ENCODE measurements around the gene CHRNE.

The CHRNE gene

DNA sequence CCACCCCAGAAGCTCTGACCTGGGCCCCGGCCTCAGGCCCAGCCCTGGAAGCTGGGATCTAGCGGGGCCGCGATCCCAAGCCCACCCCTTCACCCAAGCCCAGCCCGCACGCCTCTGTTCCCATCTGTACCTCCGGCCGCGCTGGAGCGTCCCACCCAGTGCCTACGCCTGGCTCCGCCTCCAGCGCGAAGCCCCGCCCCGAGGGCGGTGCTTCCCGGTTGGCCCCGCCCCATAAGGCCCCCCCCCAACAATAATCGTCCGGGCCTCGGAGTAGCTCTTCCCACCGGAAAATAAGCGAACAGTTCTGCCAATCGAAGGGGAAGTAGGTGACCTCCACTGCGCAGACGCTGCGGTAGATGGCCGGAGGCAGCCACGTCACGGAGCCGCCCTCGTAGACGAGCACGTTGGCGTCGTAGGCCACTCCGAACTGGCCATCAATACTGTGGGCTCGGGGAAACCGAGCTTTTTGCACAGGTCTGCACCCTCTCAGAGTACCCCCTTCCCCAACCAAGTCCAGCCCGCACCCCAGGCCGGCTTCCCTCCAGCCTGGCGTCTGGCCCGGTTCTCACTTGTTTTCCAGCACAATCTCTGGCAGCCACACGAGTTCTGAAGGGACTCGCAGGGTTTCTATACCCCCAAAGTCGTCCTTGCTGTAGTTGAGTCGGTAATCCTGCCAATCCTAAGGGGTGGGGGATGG lies 1.1 kb downstream of the CHRNE start:
- DNase-seq = no peak

DNA sequence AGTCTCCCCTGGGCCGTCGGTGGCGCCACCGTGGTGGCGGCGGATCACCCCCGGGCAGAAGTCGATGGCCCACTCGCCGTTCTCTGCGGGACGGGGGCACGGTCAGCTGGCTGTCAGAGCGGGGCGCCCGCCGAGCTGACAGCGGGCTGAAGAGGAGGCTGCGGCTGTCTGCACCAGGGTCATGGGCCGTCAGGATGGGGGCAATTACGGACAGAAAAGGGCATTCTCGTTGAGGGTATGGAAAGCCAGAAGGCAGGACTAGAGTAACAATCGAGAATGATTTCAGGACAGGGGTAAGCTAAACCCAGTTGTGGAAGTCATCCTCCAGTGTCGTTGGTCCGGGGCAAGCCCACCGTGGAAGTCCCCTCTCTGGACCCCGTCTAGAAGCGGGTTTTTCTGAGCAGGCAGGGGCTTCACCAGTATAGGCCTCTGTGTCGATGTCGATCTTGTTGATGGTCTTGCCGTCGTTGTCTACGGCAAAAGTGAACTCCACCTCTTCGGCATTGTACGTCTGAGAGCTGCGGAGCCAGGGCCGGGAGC lies 1.7 kb downstream of the CHRNE start:
- no peak for DNase-seq

DNA sequence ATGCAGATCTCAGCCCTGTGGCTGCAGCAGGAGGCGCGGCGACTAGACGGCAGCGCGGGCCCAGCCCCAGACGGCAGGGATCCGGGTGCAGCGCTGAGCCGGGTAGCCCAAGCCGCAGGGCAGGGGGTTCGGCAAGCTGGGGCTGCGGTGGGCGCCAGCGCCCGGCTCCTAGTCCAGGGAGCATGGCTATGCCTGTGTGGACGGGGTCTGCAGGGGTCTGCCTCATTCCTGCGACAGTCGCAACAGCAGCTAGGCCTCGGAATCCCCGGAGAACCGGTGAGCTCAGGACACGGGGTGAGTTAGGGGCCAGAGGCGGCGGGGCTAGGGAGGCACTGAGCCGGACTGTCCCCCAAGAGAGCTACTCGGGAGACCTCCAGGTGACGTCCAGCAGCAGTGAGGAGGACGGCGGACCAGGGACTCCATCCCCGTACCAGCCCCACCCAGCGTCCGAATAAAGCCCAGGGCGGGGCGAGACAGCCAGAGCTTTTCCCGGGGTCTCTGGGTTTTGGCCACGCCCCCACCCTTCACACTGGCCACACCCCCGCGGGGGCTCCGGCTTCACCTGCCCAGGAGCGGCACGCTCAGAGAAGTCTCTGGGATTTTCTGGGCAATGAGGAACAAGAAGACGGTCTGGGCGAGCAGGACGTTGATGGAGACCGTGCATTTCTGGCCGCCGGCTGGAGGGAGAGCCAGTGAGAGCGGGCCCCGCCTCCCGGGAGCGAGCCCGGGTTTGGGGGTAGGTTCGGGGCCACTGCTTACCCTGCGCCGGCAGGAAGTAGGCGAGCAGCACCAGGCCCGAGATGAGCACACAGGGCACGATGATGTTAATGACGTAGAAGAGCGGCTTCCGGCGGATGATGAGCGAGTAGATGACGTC lies 2.4 kb downstream of the CHRNE start:
- DNase-seq = no peak

DNA sequence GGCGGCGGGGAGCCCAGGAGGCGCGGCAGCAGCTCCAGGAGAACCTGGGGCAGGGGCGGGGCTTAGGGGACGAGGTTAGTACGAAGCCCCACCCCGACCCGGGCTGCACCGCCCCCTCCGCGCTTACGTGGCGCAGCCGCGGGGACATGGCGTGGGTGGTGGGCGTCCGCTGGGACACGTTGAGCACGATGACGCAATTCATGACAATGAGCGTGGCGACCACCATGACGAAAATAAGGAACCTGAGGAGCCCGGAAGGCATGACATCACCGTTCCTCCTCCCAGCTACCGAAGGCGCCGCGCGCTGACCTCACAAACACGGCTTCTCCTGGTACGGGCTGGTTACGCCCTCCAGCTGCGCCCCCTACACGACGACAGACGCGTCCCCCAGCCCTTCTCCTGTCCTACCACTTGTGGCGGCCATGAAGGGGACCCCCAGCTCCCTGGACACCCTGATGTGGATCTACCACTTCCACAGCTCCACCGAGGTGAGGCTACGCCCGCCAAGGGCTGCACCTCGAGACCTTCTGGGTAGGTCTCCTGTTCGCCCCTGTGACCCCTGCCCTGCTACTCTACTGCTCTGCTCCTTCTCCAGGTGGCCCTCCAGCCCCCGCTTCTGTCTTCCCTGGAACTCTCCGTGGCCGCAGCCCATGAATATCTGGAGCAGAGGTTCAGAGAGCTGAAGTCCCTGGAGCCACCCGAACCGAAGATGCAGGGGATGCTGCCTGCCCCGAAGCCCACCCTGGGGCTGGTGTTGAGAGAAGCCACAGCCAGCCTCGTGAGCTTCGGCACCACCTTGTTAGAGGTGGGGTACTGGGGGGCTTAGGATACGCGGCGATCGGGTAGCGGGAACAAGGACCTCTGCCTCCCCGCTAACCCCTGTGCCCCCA lies 3.3 kb downstream of the CHRNE start, which contains the start of gene C17orf107:
Gene C17orf107, plus strand, starts transcription at position 196 of the 890 bp plus-strand sequence. Its CDS starts 227 bp downstream, at position 423.
- DNase-seq = peak; percentile 29

DNA sequence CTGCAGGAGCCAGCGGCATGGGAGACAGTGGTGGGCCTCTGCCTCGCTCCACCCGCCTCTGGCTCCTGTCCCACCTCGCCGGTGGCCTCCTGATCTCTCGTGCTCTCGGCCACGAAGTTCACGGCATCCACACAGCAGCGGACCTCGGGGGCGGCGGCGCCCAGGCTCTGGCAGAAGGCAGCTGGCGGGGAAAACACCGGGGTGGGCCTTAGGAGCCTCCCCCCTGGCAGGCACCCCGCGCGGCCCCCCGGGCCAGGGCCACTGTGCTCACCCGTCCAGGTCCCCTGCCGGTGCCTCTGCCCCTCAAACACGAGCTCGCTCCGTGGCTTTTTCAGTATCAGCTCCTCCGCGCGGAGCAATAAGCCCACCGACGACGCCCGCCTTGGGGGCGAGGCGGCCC lies 4.0 kb downstream of the CHRNE start:
- no peak for DNase-seq

DNA sequence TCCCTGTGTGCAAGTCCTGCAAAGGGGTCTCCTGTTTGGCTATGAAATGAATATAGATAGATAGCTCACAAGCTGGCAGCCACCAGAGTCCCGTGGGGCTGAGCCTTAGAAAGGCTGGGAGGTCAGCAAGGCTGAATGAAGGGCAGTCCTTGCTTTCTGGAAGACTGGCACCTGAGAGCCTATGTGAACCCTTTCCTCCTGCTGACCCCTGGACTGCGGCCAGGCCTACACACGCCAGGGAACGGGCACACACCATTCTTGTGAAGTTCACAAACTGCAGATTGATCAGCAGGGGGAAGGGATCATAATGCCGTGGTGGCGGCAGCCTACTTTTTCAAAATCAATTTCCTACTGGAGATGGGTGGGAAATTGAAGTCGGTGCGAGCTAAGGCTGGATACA lies 4.5 kb downstream of the CHRNE start:
- DNase-seq = no peak

DNA sequence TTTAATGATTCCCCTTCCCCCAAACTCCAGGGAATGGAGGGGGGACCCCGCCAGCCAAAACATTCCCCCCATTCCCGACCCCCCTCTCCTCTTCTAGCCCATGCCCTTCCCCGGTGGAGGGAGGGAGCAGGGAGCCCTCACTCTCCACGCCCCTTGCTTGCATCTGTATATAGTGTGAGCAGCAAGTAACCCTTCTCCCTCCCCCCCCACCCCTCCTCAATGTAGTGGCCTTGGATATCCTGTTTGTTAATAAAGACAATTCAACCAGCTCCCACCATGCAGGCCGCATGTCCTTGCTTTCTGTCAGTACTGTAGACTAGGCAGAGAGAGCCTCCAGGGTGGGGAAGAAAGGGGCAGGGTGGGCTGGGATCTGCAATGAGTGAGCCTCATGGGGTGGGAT lies 5.1 kb downstream of the CHRNE start:
- no peak for DNase-seq

DNA sequence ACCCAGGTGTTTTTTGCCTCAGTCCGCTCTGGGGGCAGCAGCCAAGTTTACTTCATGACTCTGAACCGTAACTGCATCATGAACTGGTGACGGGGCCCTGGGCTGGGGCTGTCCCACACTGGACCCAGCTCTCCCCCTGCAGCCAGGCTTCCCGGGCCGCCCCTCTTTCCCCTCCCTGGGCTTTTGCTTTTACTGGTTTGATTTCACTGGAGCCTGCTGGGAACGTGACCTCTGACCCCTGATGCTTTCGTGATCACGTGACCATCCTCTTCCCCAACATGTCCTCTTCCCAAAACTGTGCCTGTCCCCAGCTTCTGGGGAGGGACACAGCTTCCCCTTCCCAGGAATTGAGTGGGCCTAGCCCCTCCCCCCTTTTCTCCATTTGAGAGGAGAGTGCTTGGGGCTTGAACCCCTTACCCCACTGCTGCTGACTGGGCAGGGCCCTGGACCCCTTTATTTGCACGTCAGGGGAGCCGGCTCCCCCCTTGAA lies 5.7 kb downstream of the CHRNE start:
- no peak for DNase-seq

DNA sequence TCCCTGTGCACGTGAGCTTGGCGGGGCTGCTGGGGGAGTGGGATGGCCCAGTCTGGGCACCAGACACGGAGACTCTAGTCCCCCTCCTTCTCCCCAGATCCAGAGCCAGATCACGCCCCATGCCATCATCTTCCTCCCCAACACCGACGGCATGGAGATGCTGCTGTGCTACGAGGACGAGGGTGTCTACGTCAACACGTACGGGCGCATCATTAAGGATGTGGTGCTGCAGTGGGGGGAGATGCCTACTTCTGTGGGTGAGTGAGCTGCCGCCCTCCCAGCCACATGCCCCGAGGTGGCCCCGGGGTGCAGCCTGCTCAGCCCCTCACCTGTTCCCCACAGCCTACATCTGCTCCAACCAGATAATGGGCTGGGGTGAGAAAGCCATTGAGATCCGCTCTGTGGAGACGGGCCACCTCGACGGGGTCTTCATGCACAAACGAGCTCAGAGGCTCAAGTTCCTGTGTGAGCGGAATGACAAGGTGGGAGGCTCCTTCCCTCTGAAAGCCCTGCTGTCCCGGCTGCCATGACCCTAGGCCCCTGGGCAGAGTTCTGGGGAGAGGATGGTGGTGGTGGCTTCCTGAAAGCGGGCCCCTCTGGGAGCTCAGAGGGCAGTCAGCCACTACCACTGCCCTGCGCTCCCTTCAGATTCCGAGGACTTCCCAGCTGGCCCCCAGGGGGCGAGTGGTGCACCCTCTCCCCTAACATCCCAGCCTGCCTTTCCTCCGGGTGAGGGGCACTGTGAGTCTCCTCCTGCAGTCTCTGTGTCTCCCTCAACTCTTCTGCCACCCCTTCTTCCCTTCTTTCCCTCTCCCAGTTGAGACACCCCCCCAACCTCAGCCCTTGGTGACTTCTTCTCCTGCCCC lies 6.3 kb downstream of the CHRNE start:
- DNase-seq = no peak

DNA sequence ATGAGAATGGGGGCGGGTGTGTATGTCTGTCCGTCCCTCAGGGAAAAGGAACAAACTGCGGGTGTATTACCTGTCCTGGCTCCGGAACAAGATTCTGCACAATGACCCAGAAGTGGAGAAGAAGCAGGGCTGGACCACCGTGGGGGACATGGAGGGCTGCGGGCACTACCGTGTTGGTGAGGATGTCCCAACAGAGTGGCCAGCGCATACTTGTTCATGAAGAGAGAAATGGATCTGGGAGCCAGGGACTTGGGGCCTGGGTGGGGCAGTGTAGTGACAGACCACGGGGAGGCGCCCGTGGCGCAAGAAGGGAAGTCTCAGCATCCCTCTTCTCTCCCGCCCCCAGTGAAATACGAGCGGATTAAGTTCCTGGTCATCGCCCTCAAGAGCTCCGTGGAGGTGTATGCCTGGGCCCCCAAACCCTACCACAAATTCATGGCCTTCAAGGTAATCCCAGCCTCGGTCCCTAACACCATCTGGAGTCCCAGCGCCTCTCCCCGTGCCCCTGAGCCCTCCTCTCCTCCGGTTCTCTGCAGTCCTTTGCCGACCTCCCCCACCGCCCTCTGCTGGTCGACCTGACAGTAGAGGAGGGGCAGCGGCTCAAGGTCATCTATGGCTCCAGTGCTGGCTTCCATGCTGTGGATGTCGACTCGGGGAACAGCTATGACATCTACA lies 7.1 kb downstream of the CHRNE start:
- no peak for DNase-seq

DNA sequence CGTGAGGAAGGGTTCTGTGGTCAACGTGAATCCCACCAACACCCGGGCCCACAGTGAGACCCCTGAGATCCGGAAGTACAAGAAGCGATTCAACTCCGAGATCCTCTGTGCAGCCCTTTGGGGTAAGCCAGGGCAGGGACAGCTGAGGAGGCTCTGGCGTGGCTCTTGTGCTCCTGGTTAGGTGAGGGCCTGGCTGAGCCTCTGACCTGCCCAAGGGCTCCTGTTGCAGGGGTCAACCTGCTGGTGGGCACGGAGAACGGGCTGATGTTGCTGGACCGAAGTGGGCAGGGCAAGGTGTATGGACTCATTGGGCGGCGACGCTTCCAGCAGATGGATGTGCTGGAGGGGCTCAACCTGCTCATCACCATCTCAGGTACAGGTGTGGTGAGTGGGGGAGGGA lies 7.8 kb downstream of the CHRNE start:
- no peak for DNase-seq

DNA sequence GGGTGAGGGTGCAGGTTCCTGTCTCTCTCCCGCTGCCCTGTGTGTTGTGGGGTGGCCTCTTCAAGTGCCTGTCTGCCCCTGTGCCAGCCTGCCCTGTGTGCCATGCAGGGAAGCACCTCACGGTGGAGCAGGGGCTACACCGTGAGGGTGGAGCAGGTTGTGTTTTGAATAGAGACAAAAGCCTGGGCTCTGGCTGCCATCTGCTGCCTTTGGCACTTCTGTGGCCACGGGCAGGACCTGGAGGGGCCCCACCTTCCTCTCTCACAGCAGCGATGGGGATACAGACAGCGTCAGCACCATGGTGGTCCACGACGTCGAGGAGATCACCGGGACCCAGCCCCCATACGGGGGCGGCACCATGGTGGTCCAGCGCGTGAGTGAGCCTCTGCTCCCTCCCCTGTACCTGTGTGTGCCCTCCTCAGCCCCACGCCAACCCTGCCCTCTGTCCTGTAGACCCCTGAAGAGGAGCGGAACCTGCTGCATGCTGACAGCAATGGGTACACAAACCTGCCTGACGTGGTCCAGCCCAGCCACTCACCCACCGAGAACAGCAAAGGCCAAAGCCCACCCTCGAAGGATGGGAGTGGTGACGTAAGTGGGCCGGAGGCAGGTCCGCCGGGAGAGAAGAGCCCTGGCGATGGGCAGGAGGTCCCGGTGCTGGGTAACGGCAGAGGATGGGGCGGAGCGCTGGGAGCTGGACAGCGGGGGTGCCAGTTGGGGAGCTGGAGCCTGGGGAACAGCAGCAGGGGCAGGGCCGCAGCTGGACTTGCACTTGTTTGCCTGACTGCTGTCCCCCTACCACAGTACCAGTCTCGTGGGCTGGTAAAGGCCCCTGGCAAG lies 9.0 kb downstream of the CHRNE start:
- no peak for DNase-seq

DNA sequence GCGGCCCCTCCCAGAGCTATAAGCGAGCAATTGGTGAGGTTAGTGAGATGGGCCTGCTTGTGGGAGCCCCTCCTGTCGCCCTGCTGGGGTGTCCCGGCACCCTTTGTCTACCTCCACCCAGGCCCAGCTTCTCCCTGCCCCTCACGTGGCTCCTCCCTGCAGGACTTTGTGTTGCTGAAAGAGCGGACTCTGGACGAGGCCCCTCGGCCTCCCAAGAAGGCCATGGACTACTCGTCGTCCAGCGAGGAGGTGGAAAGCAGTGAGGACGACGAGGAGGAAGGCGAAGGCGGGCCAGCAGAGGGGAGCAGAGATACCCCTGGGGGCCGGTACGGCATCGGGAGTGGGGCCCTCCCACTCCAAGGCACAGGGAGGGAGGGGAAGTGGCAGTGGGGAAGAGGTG lies 9.6 kb downstream of the CHRNE start:
- no peak for DNase-seq

DNA sequence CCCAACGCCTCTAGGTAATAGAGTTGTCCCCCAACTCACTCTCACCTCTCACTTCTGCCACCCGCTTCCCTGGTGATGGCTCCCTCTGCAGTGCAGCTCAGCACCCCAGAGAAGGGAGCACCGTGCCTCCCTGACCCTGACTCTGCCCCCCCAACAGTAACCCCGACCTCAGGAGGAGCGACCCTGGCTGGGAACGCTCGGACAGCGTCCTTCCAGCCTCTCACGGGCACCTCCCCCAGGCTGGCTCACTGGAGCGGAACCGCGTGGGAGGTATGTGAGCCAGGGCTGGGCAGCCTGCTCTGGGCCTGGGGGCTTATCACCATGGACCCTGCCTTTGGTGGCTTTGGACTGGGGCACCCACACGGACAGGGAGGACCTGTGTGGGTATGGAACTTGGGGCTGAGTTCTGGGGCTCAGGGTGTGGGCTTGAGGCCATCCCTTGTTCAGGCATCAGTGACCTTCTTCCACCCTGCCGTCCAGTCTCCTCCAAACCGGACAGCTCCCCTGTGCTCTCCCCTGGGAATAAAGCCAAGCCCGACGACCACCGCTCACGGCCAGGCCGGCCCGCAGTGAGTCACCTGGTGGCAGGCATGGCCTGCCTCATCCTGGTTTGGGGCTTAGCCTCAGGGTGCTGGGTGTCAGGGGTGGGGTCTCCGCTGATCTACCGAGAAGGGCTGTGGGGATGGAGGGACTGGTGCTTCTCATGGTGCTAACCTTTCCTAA lies 10.2 kb downstream of the CHRNE start:
- DNase-seq = no peak

DNA sequence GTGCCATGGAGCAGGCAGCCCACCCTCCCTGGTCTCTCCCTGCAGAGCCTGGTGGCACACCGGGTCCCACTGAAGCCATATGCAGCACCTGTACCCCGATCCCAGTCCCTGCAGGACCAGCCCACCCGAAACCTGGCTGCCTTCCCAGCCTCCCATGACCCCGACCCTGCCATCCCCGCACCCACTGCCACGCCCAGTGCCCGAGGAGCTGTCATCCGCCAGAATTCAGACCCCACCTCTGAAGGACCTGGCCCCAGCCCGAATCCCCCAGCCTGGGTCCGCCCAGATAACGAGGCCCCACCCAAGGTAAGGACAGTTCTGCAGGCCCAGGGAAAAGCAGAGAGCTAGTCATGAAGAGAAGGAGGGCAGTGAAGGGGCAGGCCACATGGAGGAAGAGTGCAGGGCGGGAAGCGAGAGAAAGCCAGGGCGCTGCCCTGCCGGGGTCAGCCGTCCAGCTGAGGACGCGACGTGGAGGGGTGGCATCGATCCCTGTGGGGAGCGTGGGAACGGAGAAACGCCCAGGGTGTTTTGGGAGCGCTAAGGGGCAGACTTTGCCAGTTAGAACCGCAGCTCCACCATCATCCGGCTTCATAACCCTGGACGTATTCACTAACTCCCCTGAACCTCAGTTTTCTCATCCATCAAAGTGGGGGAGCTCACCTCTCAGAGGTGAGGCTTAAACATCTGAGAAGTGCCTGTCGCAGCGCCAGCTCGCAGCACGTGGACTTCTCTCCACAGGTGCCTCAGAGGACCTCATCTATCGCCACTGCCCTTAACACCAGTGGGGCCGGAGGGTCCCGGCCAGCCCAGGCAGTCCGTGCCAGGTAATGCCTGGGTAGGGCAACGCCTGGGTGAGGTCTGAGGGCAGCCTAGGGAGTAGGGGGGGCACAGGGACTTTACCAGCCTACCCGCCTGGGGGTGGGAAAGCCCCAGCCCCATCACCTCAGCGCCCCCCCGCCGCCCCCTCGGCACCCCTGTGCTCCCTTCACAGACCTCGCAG lies 11.2 kb downstream of the CHRNE start:
- no peak for DNase-seq

DNA sequence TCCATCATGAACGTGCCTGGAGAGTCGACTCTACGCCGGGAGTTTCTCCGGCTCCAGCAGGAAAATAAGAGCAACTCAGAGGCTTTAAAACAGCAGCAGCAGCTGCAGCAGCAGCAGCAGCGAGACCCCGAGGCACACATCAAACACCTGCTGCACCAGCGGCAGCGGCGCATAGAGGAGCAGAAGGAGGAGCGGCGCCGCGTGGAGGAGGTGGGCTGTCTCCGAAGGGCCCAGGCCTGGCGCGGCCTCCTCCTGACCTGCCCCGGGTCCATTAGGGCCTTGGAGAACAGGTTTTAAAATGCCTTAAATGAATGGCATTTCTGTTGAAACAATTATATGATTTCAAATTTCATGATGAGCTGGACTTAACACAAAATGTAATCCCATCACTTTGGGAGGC lies 15.3 kb downstream of the CHRNE start:
- no peak for DNase-seq

DNA sequence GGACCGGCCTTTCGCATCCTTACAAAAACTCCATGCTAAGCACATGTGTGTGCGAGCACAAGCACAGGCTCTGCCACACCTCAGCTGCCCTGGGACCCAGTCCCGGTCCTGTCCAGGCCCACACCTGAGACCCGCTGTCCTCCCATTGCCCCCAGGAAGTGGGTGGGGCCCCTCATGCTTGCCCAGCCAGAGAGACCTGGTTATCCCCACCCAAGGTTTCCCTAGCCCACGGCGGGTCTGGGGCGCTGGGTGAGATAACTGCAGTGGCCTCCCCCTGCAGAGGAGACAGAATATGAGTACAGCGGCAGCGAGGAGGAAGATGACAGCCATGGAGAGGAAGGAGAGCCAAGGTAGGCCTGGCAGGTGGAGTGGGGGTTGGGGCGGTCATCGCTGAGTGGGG lies 16.1 kb downstream of the CHRNE start:
- DNase-seq = no peak

DNA sequence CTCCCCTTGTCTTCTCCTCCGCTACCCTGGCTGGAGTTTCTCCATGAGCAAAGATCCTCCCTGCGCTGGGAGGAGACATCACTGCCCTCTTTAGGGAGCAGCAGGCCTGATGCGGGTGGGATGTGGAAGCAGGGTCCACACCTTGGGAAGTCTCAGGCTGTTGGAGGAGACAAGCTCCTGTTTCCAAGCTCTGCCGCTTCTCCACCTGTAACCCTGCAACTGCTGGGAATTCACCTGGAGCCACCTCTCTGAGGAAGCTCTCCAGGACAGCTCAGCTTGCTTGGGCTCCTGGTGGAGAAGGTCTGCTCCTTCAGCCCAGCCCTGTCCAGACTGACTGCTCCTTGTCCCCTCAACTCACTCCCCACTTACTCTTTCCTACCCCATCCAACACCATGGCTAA lies 18.4 kb downstream of the CHRNE start:
- DNase-seq = no peak

Data from SIG-M5 (cell line).